ENCODE results near the gene PRKCD.

PRKCD gene

DNA sequence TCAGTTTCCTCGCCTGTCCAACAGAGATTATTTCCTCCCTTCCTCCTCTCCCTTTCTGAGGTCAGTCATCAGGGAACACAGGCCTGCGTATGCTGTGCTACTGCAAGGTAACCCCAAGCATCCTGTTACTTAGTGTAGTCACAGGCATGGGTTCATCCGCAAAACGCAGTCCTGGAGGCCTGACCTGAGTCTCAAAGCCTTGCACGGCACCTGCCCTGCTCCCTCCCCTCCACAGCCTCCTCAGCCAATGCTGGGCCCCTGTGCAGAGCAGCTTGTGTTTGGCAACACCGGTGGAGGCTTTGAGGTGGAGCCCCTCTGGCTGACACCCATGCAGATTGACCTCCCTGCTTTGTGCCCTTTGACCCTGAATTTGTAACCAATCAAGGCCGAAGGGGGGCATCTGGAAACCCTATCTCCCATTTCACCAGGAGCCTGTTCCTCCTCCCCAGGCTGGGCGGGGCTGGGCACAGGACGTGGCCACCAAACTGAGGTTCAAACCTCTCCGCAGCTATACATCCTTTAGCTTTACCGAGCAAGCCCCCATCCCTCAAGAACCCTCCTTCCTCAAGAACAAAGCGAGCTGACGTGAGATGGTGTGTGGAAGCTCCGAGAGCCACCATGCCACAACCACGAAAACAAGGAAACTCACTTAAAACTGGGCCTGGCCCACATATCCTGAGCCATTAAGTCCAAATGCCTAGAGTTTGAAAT, 73.3 kb downstream of the PRKCD start:
- no peaks in the 10 kb centered on the region for H3F3A ChIP-seq (ENCODE audit: low read depth)
- peaks cover 96% of the 10 kb centered on the region; the same call in 1 of the 2 replicates for H3K36me3 ChIP-seq (ENCODE audit: insufficient read depth, low read length)
- H3K4me3 ChIP-seq (ENCODE audit: low read length, poor library complexity, severe bottlenecking) = no peak overlapping the region
- no peaks in the 10 kb centered on the region for H3K4me1 ChIP-seq (ENCODE audit: insufficient read depth, low read length, poor library complexity, severe bottlenecking)
- H3K79me2 ChIP-seq (ENCODE audit: insufficient read depth, low read length) = no peaks in the 10 kb centered on the region
- H3K9me3 ChIP-seq (ENCODE audit: insufficient read depth, low read depth, low read length) = no peaks in the 10 kb centered on the region
- H3K9ac ChIP-seq (ENCODE audit: low read depth, low read length, poor library complexity, severe bottlenecking) = no peak overlapping the region
- no peak overlapping the region for H2AFZ ChIP-seq (ENCODE audit: low read length)
- no peaks in the 10 kb centered on the region for H3K9me2 ChIP-seq (replicated peaks; ENCODE audit: low read depth, low read length)
- H3K4me2 ChIP-seq (ENCODE audit: low read depth, low read length, poor library complexity, severe bottlenecking) = no peak overlapping the region
- no peak for TF ChIP-seq EZH2phosphoT487 (IDR thresholded peaks at IDR 0.05; ENCODE audit: borderline replicate concordance)
- TF ChIP-seq, protein P1, sequence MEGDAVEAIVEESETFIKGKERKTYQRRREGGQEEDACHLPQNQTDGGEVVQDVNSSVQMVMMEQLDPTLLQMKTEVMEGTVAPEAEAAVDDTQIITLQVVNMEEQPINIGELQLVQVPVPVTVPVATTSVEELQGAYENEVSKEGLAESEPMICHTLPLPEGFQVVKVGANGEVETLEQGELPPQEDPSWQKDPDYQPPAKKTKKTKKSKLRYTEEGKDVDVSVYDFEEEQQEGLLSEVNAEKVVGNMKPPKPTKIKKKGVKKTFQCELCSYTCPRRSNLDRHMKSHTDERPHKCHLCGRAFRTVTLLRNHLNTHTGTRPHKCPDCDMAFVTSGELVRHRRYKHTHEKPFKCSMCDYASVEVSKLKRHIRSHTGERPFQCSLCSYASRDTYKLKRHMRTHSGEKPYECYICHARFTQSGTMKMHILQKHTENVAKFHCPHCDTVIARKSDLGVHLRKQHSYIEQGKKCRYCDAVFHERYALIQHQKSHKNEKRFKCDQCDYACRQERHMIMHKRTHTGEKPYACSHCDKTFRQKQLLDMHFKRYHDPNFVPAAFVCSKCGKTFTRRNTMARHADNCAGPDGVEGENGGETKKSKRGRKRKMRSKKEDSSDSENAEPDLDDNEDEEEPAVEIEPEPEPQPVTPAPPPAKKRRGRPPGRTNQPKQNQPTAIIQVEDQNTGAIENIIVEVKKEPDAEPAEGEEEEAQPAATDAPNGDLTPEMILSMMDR (conservative IDR thresholded peaks at IDR 0.05; ENCODE audit: low read length) = no peak
- H4K20me1 ChIP-seq (ENCODE audit: insufficient read depth, low read length, poor library complexity, severe bottlenecking) = no peaks in the 10 kb centered on the region
- H3K27me3 ChIP-seq (ENCODE audit: insufficient read depth, low read length, poor library complexity, severe bottlenecking) = no peaks in the 10 kb centered on the region

DNA sequence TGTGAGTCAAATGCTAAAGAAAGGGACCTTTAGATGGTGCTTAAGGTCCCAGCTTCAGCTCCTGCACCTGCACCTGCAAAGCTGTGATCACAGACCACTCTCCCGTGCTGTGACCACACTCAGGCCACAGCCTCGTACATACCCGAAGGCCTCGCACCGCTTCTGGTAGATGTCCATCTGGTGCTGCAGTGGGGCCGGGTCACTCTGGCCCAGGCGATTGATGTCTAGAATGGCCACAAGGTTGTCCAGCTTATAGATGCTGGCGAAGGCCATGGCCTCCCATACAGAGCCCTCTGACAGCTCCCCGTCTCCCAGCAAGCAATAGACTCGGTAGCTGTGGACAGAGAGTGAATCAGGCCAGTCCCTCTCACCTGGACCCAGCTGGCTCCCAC, 73.8 kb downstream of the PRKCD start:
- H3K79me2 ChIP-seq (ENCODE audit: insufficient read depth, low read length) = no peaks in the 10 kb centered on the region
- no peak overlapping the region for H2AFZ ChIP-seq (ENCODE audit: low read length)
- no peaks in the 10 kb centered on the region for H3F3A ChIP-seq (ENCODE audit: low read depth)
- no peak overlapping the region for H3K4me3 ChIP-seq (ENCODE audit: low read length, poor library complexity, severe bottlenecking)
- H3K4me1 ChIP-seq (ENCODE audit: insufficient read depth, low read length, poor library complexity, severe bottlenecking) = no peaks in the 10 kb centered on the region
- H3K9me3 ChIP-seq (ENCODE audit: insufficient read depth, low read depth, low read length) = no peaks in the 10 kb centered on the region
- no peaks in the 10 kb centered on the region for H4K20me1 ChIP-seq (ENCODE audit: insufficient read depth, low read length, poor library complexity, severe bottlenecking)
- H3K9me2 ChIP-seq (replicated peaks; ENCODE audit: low read depth, low read length) = no peaks in the 10 kb centered on the region
- no peak overlapping the region for H3K9ac ChIP-seq (ENCODE audit: low read depth, low read length, poor library complexity, severe bottlenecking)
- no peak for TF ChIP-seq EZH2phosphoT487 (IDR thresholded peaks at IDR 0.05; ENCODE audit: borderline replicate concordance)
- TF ChIP-seq, protein P1 (conservative IDR thresholded peaks at IDR 0.05; ENCODE audit: low read length) = no peak
- H3K36me3 ChIP-seq (ENCODE audit: insufficient read depth, low read length) = peaks cover 96% of the 10 kb centered on the region; the same call in 1 of the 2 replicates
- H3K4me2 ChIP-seq (ENCODE audit: low read depth, low read length, poor library complexity, severe bottlenecking) = no peak overlapping the region
- H3K27me3 ChIP-seq (ENCODE audit: insufficient read depth, low read length, poor library complexity, severe bottlenecking) = no peaks in the 10 kb centered on the region

DNA sequence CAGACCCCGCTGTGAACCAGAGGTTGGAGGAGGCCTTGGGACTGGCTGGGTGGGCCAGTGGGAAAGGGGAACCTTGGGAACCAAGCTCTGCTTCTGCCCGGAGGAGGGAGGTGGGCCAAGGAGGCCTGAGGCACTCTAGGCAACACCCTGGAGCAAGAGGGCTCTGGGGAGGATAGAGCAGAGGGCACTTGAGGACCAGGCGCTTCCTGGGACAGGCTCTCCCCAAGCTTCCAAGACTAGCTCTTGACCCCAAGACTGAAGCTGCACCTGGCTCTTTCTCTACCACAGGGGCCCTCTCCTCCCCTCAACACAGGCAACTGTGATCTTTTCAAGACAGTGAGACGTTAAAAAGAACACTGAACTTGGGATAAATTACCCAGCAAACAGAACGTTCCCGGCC, 74.5 kb downstream of the PRKCD start:
- no peak overlapping the region for H2AFZ ChIP-seq (ENCODE audit: low read length)
- no peaks in the 10 kb centered on the region for H4K20me1 ChIP-seq (ENCODE audit: insufficient read depth, low read length, poor library complexity, severe bottlenecking)
- TF ChIP-seq, protein P1 (conservative IDR thresholded peaks at IDR 0.05; ENCODE audit: low read length) = no peak
- TF ChIP-seq EZH2phosphoT487 (IDR thresholded peaks at IDR 0.05; ENCODE audit: borderline replicate concordance) = no peak
- H3K9ac ChIP-seq (ENCODE audit: low read depth, low read length, poor library complexity, severe bottlenecking) = no peak overlapping the region
- H3K79me2 ChIP-seq (ENCODE audit: insufficient read depth, low read length) = no peaks in the 10 kb centered on the region
- no peaks in the 10 kb centered on the region for H3F3A ChIP-seq (ENCODE audit: low read depth)
- H3K4me3 ChIP-seq (ENCODE audit: low read length, poor library complexity, severe bottlenecking) = no peak overlapping the region
- no peaks in the 10 kb centered on the region for H3K27me3 ChIP-seq (ENCODE audit: insufficient read depth, low read length, poor library complexity, severe bottlenecking)
- no peaks in the 10 kb centered on the region for H3K9me3 ChIP-seq (ENCODE audit: insufficient read depth, low read depth, low read length)
- H3K4me2 ChIP-seq (ENCODE audit: low read depth, low read length, poor library complexity, severe bottlenecking) = no peak overlapping the region
- no peaks in the 10 kb centered on the region for H3K9me2 ChIP-seq (replicated peaks; ENCODE audit: low read depth, low read length)
- H3K4me1 ChIP-seq (ENCODE audit: insufficient read depth, low read length, poor library complexity, severe bottlenecking) = no peaks in the 10 kb centered on the region
- H3K36me3 ChIP-seq (ENCODE audit: insufficient read depth, low read length) = peaks cover 96% of the 10 kb centered on the region; the same call in 1 of the 2 replicates

Data from Loucy (cell line).